KOPT-K1 (cell line): ENCODE data around the gene SLC2A6.

Experiments
- H3K27ac ChIP-seq: fragments of 200-600 bp; sonication (generic); 2 replicates; pipeline ENCODE4 v1.5.1; 2016; ENCODE audit warnings: antibody characterized with exemption, mild to moderate bottlenecking, low read depth, low read length; ENCODE audit not compliant: poor library complexity, severe bottlenecking
- H3K36me3 ChIP-seq: fragments of 200-600 bp; sonication (generic); 2 replicates; pipeline ENCODE4 v1.5.1; 2017; ENCODE audit warnings: antibody characterized with exemption, mild to moderate bottlenecking, low read length, moderate library complexity; ENCODE audit not compliant: insufficient read depth
- H3K9me3 ChIP-seq: fragments of 200-600 bp; sonication (generic); 2 replicates; pipeline ENCODE4 v1.5.1; 2017; ENCODE audit warnings: antibody characterized with exemption, low read length, mild to moderate bottlenecking; ENCODE audit not compliant: insufficient read depth, poor library complexity, severe bottlenecking

The SLC2A6 gene

DNA sequence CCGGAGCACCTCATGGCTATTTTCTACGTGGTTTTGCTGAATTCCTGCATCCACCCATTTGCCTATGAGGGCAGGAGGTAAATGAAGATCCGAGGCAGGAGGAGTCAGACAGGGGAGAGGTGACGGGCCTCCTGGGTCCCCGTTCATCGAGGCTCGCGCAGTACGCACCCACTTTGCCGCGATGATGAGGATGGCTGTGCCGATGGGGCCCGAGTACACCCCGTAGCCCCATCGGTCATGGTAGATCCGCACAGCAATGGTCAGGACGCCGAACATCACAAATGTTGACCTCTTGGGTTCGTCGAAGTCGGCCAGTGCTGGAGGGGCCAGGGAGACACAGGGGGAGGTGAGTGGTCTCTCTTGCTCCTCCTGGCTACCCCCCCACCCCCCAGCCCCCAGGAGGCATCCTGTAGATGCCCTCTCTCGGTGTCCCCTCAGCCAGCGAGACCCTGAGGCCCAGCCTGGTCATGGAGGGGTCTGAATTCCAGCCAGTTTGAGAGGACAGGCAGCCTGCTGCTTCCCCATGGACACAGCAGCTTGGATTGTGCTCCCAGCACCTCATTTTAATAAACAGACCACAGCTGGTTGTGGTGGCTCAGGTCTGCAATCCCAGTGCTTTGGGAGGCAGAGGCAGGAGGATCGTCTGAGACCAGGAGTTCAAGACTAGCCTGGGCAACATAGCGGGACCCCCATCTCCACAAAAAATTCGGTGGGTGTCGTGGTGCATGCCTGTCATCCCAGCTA is 40.0 kb upstream of the SLC2A6 start:
- Histone ChIP-seq H3K36me3 (no peaks in the 10 kb centered on the region), H3K9me3 (no peaks in the 10 kb centered on the region), H3K27ac (no peak overlapping the region)

GRCh38 chr9:133518200-133518599 is 39.3 kb upstream of the SLC2A6 start:
- no peaks in the 10 kb centered on the region for H3K36me3 ChIP-seq
- H3K27ac ChIP-seq: no peak overlapping the region
- H3K9me3 ChIP-seq: no peaks in the 10 kb centered on the region

GRCh38 chr9:133517711-133518110 is 38.8 kb upstream of the SLC2A6 start:
- Histone ChIP-seq H3K27ac (no peak overlapping the region), H3K36me3 (no peaks in the 10 kb centered on the region), H3K9me3 (no peaks in the 10 kb centered on the region)

GRCh38 chr9:133516961-133517350 is 38.1 kb upstream of the SLC2A6 start:
- no peaks in the 10 kb centered on the region for H3K36me3 ChIP-seq
- H3K27ac ChIP-seq: no peak overlapping the region
- H3K9me3 ChIP-seq: no peaks in the 10 kb centered on the region

GRCh38 chr9:133516256-133516960 is 37.5 kb upstream of the SLC2A6 start:
- Histone ChIP-seq H3K36me3 (no peaks in the 10 kb centered on the region), H3K9me3 (no peaks in the 10 kb centered on the region), H3K27ac (no peak overlapping the region)

- Histone ChIP-seq H3K36me3 (no peaks in the 10 kb centered on the region), H3K27ac (no peak overlapping the region), H3K9me3 (no peaks in the 10 kb centered on the region)
Observed at GRCh38 chr9:133515615-133516255, 36.8 kb upstream of the SLC2A6 start.

DNA sequence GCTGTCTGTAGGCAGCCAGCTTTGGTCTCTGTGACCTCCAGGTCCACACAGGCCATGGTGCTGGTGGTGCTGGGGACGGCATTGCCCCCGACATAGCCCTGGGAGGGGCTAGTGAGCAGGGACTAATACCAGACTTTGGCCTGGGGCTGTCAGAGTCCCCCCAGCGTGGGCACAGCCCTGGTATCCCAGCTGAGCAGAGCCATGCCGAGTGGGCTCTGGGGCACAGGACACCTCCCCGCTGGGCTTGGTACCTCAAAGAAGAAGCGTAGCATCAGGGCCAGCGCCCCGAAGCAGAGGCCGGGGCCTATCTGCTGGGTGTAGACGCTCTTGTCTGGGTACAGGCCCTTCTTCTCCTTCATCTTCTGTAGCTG is 36.3 kb upstream of the SLC2A6 start:
- Histone ChIP-seq H3K9me3 (no peaks in the 10 kb centered on the region), H3K36me3 (no peaks in the 10 kb centered on the region), H3K27ac (no peak overlapping the region)

DNA sequence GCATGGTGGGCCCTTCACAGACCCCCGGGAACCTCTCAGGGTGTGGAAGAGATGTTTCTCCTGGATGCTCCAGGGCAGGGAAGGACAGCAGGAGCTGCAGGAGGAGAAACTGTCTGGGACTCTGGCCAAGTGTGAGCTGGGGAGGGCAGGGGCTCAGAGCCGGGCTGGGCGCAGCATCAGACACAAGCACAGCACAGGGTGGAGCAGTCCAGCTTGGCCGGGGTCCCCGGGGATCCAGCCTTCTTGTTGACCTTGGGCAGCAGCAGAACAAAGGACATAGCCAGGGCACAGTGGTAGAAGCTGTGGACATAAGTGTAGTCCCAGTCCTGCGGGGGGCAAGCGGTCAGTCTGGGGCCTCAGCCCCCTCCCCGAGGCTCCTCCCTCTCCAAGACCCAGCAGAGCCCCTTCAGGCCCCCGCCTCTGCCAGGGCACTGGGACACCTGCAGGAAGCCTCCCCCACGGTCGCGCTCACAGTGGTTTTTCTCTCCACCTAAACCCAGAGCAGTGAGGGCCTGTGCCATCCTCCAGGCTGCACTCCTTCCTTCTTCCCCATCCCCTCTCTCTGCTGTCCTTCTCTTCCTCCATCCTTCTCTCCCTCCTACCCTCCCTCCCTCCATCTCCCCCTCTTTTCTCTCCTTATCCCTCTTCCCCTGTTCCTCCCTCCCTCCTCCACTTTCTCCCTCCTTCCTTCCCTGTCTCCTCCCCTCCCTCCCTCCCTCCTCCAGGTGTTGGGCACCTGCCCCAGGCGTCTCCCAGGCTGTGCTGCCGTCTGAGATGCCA is 35.8 kb upstream of the SLC2A6 start:
- no peaks in the 10 kb centered on the region for H3K9me3 ChIP-seq
- no peak overlapping the region for H3K27ac ChIP-seq
- no peaks in the 10 kb centered on the region for H3K36me3 ChIP-seq

DNA sequence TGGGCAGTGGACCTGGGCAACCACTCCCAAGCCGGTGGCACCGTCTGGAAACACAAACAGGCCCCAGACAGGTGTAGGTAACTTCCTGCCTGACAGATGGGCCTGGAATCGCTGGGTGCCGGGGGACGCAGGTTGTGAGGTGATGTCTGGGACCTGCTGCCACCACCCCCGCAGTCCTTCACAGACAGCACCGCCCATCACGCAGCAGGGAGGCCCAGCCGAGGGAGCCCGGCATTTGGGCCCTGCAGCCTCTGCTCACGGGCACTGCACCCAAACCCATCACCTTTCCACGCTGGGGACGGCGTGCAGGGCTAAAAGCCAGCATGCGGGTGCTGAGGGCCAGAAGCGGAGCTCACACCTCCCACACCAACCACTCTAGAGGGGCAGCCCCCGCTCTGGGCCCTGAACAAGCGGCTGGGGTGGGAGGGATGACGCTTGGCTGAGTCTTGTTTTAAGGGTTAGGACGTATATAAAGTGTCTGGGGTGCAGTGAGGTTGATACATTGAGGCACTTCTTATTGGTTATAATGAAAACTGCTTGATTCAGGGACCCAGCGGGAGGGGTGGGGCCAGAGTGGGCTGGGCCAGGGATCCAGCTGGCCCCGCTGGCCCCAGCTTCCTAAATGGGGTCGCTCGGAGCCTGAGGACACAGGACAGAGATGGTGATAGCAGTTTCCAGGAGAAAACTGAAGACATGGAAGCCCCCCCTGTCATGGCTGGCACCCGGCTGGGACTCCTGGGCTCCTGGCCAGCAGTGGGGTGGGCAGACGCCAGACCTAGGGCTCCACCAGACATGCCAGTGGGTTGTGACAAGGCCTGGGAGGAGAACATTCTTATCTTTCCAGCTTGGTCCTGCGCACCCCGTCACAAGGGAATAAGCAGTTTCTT is 34.6 kb upstream of the SLC2A6 start:
- Histone ChIP-seq H3K27ac (no peak overlapping the region), H3K36me3 (no peaks in the 10 kb centered on the region), H3K9me3 (no peaks in the 10 kb centered on the region)

- no peak overlapping the region for H3K27ac ChIP-seq
- no peaks in the 10 kb centered on the region for H3K36me3 ChIP-seq
- no peaks in the 10 kb centered on the region for H3K9me3 ChIP-seq
Observed at GRCh38 chr9:133512253-133513213, 33.6 kb upstream of the SLC2A6 start.

GRCh38 chr9:133511607-133512006 is 32.7 kb upstream of the SLC2A6 start:
- no peaks in the 10 kb centered on the region for H3K9me3 ChIP-seq
- no peak overlapping the region for H3K27ac ChIP-seq
- H3K36me3 ChIP-seq: no peaks in the 10 kb centered on the region

DNA sequence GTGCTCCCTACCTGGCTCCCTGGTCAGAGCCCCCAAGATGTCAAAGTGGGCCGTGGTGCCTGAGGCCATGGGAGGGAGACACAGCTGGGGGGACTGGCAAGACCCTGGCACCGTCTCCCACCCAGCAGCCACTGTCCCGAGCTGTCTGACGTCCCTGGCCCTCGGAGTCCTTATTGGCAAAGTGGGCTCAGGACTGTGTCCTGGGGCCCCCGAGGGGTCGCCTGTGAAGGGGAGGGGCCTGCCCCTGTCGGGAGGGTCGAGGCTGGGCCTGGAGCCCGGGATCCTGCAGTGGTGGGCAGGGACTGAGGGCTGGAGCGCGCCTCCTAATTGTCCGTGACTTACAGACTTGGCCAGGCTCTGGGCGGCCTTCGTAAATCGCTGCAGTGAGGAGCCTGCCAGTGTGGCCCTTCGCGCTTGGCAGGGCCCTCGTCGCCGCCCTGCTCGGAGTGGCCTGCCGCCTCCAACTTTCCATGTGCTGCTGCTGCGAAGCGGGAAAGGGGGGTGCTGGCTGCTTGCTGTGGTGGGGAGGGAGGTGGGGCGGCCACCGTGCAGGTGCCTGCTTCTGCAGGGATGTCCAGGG is 32.1 kb upstream of the SLC2A6 start:
- Histone ChIP-seq H3K36me3 (no peaks in the 10 kb centered on the region), H3K27ac (no peak overlapping the region), H3K9me3 (no peaks in the 10 kb centered on the region)
